NT2/D1 (cell line): ENCODE measurements around the gene SHISA5.

Source experiments
- DNase-seq: peaks from one replicate; pipeline ENCODE4 v3.0.0-alpha.2; 2011; ENCODE audit warnings: low read depth, low spot score
- H3K27me3 ChIP-seq: 2 replicates; pipeline ENCODE4 v1.6.0; 2011; ENCODE audit warnings: mild to moderate bottlenecking; ENCODE audit not compliant: insufficient read length, insufficient read depth
- H3K36me3 ChIP-seq: 2 replicates; pipeline ENCODE4 v1.6.1; 2011; ENCODE audit warnings: mild to moderate bottlenecking, low read length, mixed read lengths; ENCODE audit not compliant: insufficient read depth, insufficient read length
- H3K4me1 ChIP-seq: 2 replicates; pipeline ENCODE4 v1.5.1; 2011; ENCODE audit not compliant: insufficient read depth, insufficient read length
- H3K4me3 ChIP-seq: 2 replicates; pipeline ENCODE4 v1.5.1; 2011; ENCODE audit warnings: low read depth; ENCODE audit not compliant: insufficient read length
- H3K9ac ChIP-seq: 2 replicates; pipeline ENCODE4 v1.6.0; 2011; ENCODE audit warnings: low read depth; ENCODE audit not compliant: insufficient read length
- H3K9me3 ChIP-seq: 2 replicates; pipeline ENCODE4 v1.5.1; 2011; ENCODE audit warnings: mild to moderate bottlenecking, low read length; ENCODE audit not compliant: insufficient read depth
- SUZ12 ChIP-seq: IDR thresholded peaks from 2 replicates; pipeline ENCODE4 v1.6.1; 2011; ENCODE audit not compliant: insufficient read length, insufficient read depth; ENCODE audit errors: extremely low read depth
- YY1 ChIP-seq: IDR thresholded peaks from 2 replicates; pipeline ENCODE4 v1.6.1; 2011; ENCODE audit not compliant: insufficient read length, insufficient read depth
- ZNF274 ChIP-seq: IDR thresholded peaks from 2 replicates; pipeline ENCODE4 v1.6.1; 2011; ENCODE audit warnings: mild to moderate bottlenecking, low read depth, low read length

Gene SHISA5

GRCh38 chr3:48469046-48469915 is 34.7 kb downstream of the SHISA5 start:
- Histone ChIP-seq H3K4me3 (no peak overlapping the region), H3K27me3 (no peaks in the 10 kb centered on the region), H3K9me3 (no peaks in the 10 kb centered on the region), H3K4me1 (peaks cover 35% of the 10 kb centered on the region), H3K9ac (no peak overlapping the region), H3K36me3 (peaks cover 59% of the 10 kb centered on the region)
- DNase-seq, result no peak
- TF ChIP-seq ZNF274 (no peak), SUZ12 (no peak), YY1 (no peak)

GRCh38 chr3:48468329-48468731 is 35.6 kb downstream of the SHISA5 start:
- Histone ChIP-seq H3K36me3 (peaks cover 68% of the 10 kb centered on the region), H3K4me1 (peaks cover 35% of the 10 kb centered on the region), H3K9ac (no peak overlapping the region), H3K27me3 (no peaks in the 10 kb centered on the region), H3K9me3 (no peaks in the 10 kb centered on the region), H3K4me3 (no peak overlapping the region)
- DNase-seq, result no peak
- TF ChIP-seq YY1 (no peak), SUZ12 (no peak), ZNF274 (no peak)

GRCh38 chr3:48467473-48468267 is 36.3 kb downstream of the SHISA5 start:
- Histone ChIP-seq H3K4me3 (no peak overlapping the region), H3K4me1 (peaks cover 35% of the 10 kb centered on the region), H3K9me3 (no peaks in the 10 kb centered on the region), H3K9ac (no peak overlapping the region), H3K36me3 (peaks cover 75% of the 10 kb centered on the region), H3K27me3 (no peaks in the 10 kb centered on the region)
- TF ChIP-seq YY1 (no peak), SUZ12 (no peak), ZNF274 (no peak)
- no peak for DNase-seq

GRCh38 chr3:48467110-48467454 is 36.9 kb downstream of the SHISA5 start:
- H3K36me3 ChIP-seq, result peaks cover 77% of the 10 kb centered on the region
- no peak for DNase-seq
- peak overlapping the region; percentile 6 for H3K9ac ChIP-seq
- H3K9me3 ChIP-seq, result no peaks in the 10 kb centered on the region
- no peaks in the 10 kb centered on the region for H3K27me3 ChIP-seq
- TF ChIP-seq YY1 (no peak), ZNF274 (no peak), SUZ12 (no peak)
- peaks cover 35% of the 10 kb centered on the region for H3K4me1 ChIP-seq
- no peak overlapping the region for H3K4me3 ChIP-seq

GRCh38 chr3:48466386-48467109 is 37.4 kb downstream of the SHISA5 start:
- Histone ChIP-seq H3K36me3 (peaks cover 79% of the 10 kb centered on the region), H3K9me3 (no peaks in the 10 kb centered on the region), H3K27me3 (no peaks in the 10 kb centered on the region), H3K4me1 (peaks cover 35% of the 10 kb centered on the region), H3K9ac (peak overlapping the region; percentile 65), H3K4me3 (no peak overlapping the region)
- DNase-seq, result no peak
- TF ChIP-seq SUZ12, result no peak
- no peak for TF ChIP-seq YY1
- no peak for TF ChIP-seq ZNF274

GRCh38 chr3:48465531-48466378 is 38.2 kb downstream of the SHISA5 start:
- Histone ChIP-seq H3K4me3 (no peak overlapping the region), H3K36me3 (peaks cover 87% of the 10 kb centered on the region), H3K4me1 (peaks cover 35% of the 10 kb centered on the region), H3K9me3 (no peaks in the 10 kb centered on the region), H3K27me3 (no peaks in the 10 kb centered on the region), H3K9ac (peak overlapping the region; percentile 65)
- no peak for TF ChIP-seq SUZ12
- TF ChIP-seq YY1, result no peak
- no peak for TF ChIP-seq ZNF274
- peak; percentile 97 for DNase-seq

- H3K27me3 ChIP-seq, result no peaks in the 10 kb centered on the region
- TF ChIP-seq YY1, result no peak
- no peak for TF ChIP-seq SUZ12
- TF ChIP-seq ZNF274, result no peak
- H3K4me1 ChIP-seq, result peaks cover 35% of the 10 kb centered on the region
- H3K4me3 ChIP-seq, result no peak overlapping the region
- H3K9me3 ChIP-seq, result no peaks in the 10 kb centered on the region
- H3K9ac ChIP-seq, result peak overlapping the region; percentile 52
- no peak for DNase-seq
- peaks cover 90% of the 10 kb centered on the region for H3K36me3 ChIP-seq
These were observed 38.8 kb downstream of the SHISA5 start for GRCh38 chr3:48465237-48465530.
